Measurements from ENCODE around the gene STAT4.

STAT4 gene

GRCh38 chr2:191148791-191149190 lies 2.0 kb downstream of the STAT4 start:
- DNase-seq (ENCODE audit: extremely low spot score, insufficient read length, low read depth) (no peak), FAIRE-seq (no peak)

GRCh38 chr2:191148281-191148680 lies 2.5 kb downstream of the STAT4 start:
- DNase-seq (ENCODE audit: extremely low spot score, insufficient read length, low read depth) (no peak), FAIRE-seq (no peak)

- FAIRE-seq: no peak
- no peak for DNase-seq (ENCODE audit: extremely low spot score, insufficient read length, low read depth)
These were observed 4.9 kb downstream of the STAT4 start for GRCh38 chr2:191145769-191146471.

- no peak for FAIRE-seq
These were observed 6.6 kb downstream of the STAT4 start for GRCh38 chr2:191144217-191144616.

GRCh38 chr2:191143791-191144190 lies 7.0 kb downstream of the STAT4 start:
- no peak for FAIRE-seq
- DNase-seq (ENCODE audit: extremely low spot score, insufficient read length, low read depth): no peak

More at GRCh38 chr2:191144217-191144616, 6.6 kb downstream of the STAT4 start:
- DNase-seq (ENCODE audit: extremely low spot score, insufficient read length, low read depth): no peak

GRCh38 chr2:191128911-191129304 lies 21.9 kb downstream of the STAT4 start:
- no peak for FAIRE-seq
- no peak for DNase-seq (ENCODE audit: extremely low spot score, insufficient read length, low read depth)

GRCh38 chr2:191128172-191128910 lies 22.5 kb downstream of the STAT4 start:
- FAIRE-seq (peak; percentile 74), DNase-seq (ENCODE audit: extremely low spot score, insufficient read length, low read depth) (no peak)

- no peak for FAIRE-seq
- DNase-seq (ENCODE audit: extremely low spot score, insufficient read length, low read depth): no peak
These were observed 23.6 kb downstream of the STAT4 start for GRCh38 chr2:191127235-191127634.

GRCh38 chr2:191126386-191127085 lies 24.3 kb downstream of the STAT4 start:
- DNase-seq (ENCODE audit: extremely low spot score, insufficient read length, low read depth) (no peak), FAIRE-seq (peak; percentile 42)

GRCh38 chr2:191125646-191126045 lies 25.1 kb downstream of the STAT4 start:
- FAIRE-seq (no peak), DNase-seq (ENCODE audit: extremely low spot score, insufficient read length, low read depth) (no peak)

- FAIRE-seq (no peak), DNase-seq (ENCODE audit: extremely low spot score, insufficient read length, low read depth) (no peak)
These were observed 28.0 kb downstream of the STAT4 start for GRCh38 chr2:191122638-191123294.

- DNase-seq (ENCODE audit: extremely low spot score, insufficient read length, low read depth) (no peak), FAIRE-seq (no peak)
These were observed 33.5 kb downstream of the STAT4 start for GRCh38 chr2:191117341-191117740.

- DNase-seq (ENCODE audit: extremely low spot score, insufficient read length, low read depth): no peak
- no peak for FAIRE-seq
These were observed 35.0 kb downstream of the STAT4 start for GRCh38 chr2:191115804-191116203.

GRCh38 chr2:191115391-191115790 lies 35.4 kb downstream of the STAT4 start:
- DNase-seq (ENCODE audit: extremely low spot score, insufficient read length, low read depth): no peak
- FAIRE-seq: peak; percentile 93

- FAIRE-seq (peak; percentile 88), DNase-seq (ENCODE audit: extremely low spot score, insufficient read length, low read depth) (peak; percentile 18)
These were observed 36.3 kb downstream of the STAT4 start for GRCh38 chr2:191114403-191114886.

- DNase-seq (ENCODE audit: extremely low spot score, insufficient read length, low read depth) (no peak), FAIRE-seq (no peak)
These were observed 37.0 kb downstream of the STAT4 start for GRCh38 chr2:191113761-191114160.

- DNase-seq (ENCODE audit: extremely low spot score, insufficient read length, low read depth) (no peak), FAIRE-seq (no peak)
These were observed 38.3 kb downstream of the STAT4 start for GRCh38 chr2:191112448-191112901.

- DNase-seq (ENCODE audit: extremely low spot score, insufficient read length, low read depth) (no peak), FAIRE-seq (peak; percentile 62)
These were observed 40.9 kb downstream of the STAT4 start for GRCh38 chr2:191109888-191110287.

- DNase-seq (ENCODE audit: extremely low spot score, insufficient read length, low read depth): no peak
- FAIRE-seq: no peak
These were observed 42.5 kb downstream of the STAT4 start for GRCh38 chr2:191108331-191108730.

- FAIRE-seq (no peak), DNase-seq (ENCODE audit: extremely low spot score, insufficient read length, low read depth) (no peak)
These were observed 45.7 kb downstream of the STAT4 start for GRCh38 chr2:191105082-191105481.
